ENCODE results near the gene SERGEF.

DNA sequence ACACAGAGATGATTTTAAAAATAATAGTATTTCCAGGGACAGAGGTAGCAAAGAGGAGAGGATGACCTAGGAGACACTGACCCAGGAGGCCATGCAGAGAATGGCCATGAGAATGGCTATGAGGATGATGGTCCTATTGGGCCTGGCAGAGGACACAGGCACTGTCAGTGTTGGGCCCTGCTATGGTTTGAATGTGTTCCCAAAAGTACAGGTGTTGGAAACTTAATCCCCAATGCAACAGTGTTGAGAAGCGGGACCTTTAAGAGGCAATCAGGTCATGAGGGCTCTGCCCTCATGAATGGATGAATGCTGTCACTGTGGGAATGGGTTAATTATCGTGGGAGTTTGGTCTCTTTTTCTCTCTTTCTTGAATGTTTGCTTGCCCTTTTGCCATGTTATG is 216.7 kb downstream of the SERGEF start:
- TF ChIP-seq, protein P1, sequence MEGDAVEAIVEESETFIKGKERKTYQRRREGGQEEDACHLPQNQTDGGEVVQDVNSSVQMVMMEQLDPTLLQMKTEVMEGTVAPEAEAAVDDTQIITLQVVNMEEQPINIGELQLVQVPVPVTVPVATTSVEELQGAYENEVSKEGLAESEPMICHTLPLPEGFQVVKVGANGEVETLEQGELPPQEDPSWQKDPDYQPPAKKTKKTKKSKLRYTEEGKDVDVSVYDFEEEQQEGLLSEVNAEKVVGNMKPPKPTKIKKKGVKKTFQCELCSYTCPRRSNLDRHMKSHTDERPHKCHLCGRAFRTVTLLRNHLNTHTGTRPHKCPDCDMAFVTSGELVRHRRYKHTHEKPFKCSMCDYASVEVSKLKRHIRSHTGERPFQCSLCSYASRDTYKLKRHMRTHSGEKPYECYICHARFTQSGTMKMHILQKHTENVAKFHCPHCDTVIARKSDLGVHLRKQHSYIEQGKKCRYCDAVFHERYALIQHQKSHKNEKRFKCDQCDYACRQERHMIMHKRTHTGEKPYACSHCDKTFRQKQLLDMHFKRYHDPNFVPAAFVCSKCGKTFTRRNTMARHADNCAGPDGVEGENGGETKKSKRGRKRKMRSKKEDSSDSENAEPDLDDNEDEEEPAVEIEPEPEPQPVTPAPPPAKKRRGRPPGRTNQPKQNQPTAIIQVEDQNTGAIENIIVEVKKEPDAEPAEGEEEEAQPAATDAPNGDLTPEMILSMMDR (IDR thresholded peaks at IDR 0.05): no peak
- TF ChIP-seq POLR2A (IDR thresholded peaks at IDR 0.05; ENCODE audit: low read length) (no peak), CBX2 (IDR thresholded peaks at IDR 0.05; ENCODE audit: borderline replicate concordance, low read depth) (no peak), ESRRA (IDR thresholded peaks at IDR 0.05; ENCODE audit: borderline replicate concordance, low read length) (no peak), SREBF2 (IDR thresholded peaks at IDR 0.05) (no peak)
- TF ChIP-seq, protein P2, sequence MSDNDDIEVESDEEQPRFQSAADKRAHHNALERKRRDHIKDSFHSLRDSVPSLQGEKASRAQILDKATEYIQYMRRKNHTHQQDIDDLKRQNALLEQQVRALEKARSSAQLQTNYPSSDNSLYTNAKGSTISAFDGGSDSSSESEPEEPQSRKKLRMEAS (IDR thresholded peaks at IDR 0.05): no peak

Data from A549 (cell line).